NCI-H2171 treated with DMSO at 0.1 percent for 48 hours (cell line): ENCODE data around the gene AHRR.

Experiments
- DNase-seq: peaks from one replicate; lab custom pipeline; 2025; lab: John Stamatoyannopoulos, UW

Gene AHRR

DNA sequence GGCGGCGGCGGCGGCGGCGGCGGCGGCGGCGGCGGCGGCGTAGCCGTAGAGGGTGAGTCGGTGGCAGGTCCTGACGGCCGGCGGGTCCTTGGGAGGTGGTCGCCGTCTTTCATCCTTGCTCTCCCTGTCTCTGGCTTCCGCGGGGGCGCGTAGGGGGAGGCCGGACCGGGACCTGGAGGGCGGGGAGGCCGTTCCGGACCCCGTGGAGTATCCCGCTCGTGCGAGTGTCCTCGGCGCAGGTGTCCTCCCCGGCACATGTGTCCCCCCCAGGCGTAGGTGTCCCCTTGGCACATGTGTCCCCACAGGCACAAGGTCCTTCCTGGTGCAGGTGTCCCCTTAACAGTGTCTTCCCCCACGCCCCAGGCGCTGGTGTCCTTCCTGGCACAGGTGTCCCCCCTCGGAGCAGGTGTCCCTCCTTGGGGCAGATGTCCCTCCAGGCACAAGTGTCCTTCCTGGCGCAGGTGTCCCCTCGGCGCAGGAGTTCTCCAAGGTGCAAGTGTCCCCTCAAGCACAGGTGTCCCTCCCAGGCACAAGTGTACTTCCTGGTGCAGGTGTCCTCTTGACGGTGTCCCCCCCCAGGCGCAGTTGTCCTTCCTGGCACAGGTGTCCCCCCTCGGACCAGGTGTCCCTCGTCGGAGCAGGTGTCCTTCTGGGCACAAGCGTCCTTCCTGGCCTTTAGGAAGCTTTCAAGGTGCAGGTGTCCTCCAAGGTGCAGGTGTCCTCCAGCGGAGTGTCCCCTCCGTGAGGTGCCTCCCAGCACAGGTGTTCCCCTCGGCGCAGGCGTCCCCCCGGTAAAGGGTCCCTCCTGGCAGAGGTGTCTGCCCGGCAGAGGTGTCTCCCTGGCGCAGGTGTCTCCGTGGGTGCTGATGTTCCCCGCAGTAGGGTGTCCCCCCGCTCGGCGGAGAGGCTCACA is 122.0 kb downstream of the AHRR start:
- peak; percentile 18 for DNase-seq

DNA sequence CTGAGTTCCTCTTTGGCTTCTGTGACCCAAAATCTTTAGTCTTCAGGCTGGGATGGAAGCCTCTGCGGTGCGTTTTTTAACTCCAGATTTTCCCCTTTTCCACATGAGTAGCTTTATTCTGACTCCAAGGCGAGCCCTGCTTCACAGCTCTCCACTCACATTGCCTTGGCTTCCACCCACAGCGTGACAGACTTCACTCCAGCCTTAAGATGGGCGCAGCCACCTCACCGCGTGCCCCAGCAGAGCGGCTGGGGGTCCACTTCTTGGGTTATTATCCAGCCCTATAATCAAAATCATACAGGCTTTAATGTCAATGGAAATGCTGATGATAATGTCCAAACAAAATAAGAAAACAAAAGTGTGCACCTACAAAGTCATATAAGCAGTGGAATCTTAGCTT is 122.7 kb downstream of the AHRR start:
- no peak for DNase-seq

DNA sequence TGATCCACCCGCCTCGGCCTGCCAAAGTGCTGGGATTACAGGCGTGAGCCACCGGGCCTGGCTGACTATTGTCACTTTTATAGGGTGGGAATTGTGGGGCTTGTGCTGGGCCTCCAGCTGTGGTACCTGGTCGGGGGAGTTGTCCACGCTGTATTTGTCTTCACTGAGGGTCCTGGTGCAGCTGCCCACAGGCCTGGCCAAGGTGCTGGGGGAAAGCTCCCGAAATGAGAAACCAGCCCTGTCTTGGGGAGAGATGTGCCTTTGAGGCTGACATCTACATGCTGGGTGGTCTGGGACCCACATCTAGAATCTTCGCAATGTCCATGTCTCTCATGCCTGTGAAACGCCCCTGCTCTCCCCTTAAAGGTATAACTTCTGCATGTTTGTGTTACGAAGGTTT is 124.1 kb downstream of the AHRR start:
- DNase-seq: no peak

DNA sequence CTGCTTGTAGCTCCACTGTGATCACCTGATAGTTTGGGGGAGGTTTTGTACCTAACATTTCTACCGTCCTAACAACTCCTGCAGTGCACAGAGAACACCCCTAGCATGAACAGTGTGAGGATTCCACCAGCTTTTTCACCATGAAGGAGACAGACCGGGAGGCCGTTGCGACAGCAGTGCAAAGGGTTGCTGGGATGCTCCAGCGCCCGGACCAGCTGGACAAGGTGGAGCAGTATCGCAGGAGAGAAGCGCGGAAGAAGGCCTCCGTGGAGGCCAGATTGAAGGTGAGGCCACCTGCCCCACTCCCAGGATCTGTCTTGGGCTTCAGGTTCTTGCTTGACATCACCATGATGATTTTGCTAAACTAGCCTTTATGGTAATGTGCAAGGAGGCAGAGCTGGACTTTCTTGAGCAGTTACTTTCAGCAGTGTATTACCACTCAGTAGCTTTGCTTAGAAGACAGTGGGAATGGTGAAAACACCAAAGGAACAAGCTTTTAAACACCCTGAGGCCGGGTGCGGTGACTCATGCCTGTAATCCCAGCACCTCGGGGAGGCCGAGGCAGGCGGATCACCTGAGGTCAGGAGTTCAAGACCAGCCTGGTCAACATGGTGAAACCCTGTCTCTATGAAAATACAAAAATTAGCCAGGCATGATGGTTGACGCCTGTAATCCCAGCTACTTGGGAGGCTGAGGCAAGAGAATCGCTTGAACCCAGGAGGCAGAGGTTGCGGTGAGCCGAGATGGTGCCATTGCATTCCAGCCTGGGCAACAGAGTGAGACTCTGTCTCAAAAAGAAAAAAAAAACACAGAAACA is 124.8 kb downstream of the AHRR start:
- no peak for DNase-seq

DNA sequence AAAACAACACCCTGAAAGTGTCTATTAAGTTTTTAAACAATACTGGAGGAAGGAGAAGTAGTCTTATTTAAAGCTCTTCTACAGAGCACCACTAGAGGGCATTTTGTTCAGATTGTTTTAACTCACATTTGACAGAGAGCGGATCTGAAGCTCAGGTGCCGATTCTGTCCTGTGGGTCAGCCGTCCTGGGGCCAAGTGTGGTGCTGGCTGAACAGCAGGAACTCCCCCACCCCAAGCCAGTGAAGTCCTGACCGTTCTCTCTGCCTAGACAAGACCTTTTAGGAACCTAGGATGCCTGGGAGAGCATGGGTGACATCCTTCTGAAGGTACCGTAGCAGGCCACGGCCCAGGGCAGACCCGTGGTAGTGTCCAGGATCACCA is 125.4 kb downstream of the AHRR start:
- DNase-seq: peak; percentile 68

DNA sequence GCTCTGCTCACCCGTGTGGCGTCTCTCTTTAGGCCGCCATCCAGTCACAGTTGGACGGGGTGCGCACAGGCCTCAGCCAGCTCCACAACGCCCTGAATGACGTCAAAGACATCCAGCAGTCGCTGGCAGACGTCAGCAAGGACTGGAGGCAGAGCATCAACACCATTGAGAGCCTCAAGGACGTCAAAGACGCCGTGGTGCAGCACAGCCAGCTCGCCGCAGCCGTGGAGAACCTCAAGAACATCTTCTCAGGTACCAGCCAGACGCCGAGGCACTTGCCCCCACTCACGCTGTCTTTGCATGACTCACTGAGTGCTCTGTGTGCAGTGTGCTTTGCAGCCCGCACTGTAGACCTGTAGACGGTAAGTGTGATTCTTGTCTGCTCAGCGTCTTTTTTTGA is 126.0 kb downstream of the AHRR start:
- DNase-seq: no peak

DNA sequence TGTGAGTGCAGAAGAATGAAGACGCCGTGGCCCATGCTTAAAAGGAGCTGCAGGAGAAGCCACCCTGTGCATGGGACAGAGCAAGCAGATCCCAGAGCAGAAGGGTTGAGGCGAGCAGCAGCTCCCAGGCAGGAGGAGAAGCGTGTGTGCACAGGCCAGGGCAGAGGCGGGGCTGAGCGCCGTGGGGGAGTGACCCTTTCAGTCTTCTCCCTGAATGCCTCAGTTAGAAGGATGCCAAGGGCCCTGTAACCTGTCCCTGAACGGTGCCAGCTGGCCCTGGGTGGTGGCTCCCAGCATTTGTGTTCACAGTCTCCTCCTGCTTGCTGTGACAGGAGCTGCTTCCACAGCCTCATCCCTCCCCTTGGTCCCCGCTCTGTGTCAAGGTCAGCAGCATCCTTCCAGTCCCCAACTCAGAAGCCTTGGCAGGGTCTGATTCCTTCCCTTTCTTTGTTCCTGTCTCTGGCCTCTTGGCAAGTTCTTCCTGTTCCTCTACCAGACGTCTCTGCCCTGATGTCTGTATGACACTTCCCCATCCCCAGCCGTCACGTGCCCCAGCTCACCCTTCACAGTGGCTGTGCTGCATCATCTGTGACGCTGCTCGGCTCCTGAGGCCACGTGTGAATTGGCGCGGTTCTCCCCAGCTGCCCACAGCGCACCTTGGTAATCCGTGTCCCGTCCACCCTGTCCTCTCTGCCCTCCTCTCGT is 126.7 kb downstream of the AHRR start:
- no peak for DNase-seq

DNA sequence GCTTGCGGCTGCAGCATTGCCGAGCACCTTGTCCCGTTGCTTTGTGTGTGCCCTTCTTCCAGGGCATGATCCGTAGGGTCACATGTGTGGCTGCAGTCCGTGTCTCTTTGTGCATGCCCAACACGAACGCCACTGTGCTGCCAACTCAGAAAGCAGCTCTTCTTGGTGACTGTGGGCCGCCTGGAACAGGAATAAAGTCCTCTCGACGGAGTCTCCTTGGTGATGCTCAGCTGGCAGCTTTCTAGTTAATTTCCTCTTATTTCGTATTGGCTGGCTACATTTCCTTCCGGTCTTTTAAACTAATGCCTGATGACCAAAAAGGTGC is 127.2 kb downstream of the AHRR start:
- no peak for DNase-seq

DNA sequence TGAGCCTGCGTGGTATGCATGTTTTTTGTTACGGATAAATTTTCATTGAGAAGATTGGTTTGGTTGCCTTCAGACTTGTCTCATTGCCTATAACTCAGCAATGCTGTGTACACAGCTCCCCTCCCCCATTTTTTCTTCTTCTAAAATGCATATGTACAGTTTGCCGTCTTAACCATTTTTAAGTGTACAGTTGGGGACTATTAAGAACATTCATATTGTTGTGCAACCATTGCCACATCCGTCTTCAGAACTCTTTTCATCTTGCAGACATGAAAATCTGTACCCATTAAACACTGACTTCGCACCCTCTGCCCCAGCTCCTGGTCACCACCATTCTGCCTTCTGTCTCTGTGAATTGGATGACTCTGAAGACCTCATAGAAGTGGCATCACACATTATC is 127.6 kb downstream of the AHRR start:
- no peak for DNase-seq

DNA sequence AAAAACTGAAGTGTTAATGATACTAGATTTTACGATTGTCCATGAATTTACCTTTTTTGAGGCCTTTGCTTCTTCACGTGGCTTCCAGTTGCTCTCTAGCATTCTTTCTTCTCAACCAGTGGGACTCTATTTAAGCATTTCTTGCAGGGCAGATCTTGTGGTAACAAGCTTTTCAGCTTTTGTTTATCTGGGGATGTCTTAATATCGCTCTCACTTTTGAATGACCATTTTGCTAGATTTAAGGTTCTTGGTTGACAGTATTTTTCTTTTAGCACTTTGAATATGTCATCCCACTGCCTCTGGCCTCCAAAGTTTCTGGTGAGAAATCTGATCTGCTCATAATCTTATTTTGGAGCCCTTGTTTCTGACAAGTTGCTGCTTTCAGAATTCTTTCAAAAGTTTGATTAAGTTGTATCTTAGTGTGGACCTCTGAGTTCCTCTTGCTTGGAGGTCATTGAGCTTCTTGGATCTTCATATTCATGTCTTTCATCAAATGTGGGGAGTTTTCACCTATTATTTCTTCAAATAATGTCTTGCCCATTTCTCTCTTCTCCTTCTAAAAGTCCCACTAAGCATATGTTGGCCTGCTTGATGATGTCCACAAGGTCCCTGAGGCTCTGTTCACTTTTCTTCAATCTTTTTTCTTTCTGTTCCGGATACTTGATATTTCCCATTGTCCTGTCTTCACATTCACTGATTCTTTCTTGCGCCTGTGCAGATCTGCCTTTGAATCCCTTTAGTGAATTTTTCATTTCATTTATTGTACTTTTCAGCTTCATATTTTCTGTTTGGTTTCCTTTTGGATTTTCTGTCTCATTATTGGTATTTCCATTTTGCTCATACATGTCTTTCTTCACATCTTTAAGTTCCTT is 130.3 kb downstream of the AHRR start:
- DNase-seq: peak; percentile 11

DNA sequence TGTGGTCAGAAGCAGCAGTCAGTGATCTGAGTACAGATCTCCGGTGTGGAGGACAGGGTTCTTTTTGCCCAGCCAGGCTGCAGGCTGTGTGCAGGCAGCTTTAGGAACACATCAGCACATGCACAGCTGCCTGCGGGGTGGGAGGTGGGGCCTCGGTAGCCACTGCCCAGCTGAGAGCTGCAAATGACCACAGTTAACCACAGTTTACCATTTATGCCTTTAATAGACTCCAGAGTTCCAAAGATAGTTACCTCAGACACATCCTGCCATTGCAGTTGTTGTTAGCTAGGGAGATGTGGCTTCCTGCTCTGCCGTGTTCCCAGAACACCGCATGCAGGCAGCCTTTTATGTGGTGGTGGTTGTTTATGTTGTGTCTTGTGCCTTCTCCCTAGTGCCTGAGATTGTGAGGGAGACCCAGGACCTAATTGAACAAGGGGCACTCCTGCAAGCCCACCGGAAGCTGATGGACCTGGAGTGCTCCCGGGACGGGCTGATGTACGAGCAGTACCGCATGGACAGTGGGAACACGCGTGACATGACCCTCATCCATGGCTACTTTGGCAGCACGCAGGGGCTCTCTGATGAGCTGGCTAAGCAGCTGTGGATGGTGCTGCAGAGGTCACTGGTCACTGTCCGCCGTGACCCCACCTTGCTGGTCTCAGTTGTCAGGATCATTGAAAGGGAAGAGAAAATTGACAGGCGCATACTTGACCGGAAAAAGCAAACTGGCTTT is 131.6 kb downstream of the AHRR start:
- no peak for DNase-seq

DNA sequence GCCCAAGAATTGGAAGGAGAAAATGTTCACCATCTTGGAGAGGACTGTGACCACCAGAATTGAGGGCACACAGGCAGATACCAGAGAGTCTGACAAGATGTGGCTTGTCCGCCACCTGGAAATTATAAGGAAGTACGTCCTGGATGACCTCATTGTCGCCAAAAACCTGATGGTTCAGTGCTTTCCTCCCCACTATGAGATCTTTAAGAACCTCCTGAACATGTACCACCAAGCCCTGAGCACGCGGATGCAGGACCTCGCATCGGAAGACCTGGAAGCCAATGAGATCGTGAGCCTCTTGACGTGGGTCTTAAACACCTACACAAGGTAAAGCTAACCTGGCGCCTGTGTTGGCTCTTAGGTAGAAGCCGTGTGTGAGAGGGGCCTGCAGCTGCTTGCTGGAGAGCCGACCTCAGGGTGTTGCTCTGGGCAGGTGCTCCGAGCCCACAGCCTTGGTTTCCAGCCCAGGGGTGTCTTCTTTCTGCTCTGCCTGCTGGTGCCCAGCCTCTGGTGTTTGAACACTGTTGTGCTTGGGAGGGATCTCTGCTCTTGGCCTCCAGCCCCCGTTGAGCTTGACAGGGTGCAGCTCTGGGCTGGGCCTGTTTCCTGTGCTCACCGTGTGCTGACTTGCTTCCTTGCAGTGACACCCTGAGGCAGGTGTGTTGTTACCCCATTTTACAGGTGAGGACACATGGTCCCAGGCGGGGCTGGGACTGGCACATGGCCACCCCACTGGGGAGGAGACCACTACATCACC is 132.4 kb downstream of the AHRR start:
- no peak for DNase-seq

DNA sequence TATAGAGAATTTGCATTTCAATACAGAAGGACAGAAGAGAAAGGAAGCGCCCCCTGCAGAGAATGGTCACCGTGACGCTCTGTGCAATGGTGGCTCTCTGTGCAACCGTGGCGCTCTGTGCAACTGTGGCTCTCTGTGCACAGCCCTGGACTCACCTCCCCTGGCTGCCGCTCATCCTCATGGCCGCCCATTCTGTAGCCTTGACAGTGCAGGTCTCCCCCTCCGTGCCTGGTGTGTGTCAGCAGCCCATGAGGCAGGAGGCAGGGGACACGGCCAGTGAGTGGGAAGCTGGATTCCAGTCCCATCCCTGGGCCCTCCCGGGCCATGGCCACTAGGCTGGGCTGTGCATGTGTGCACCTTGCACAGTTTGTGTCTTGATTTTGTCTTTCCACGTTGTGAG is 133.4 kb downstream of the AHRR start:
- DNase-seq: no peak

DNA sequence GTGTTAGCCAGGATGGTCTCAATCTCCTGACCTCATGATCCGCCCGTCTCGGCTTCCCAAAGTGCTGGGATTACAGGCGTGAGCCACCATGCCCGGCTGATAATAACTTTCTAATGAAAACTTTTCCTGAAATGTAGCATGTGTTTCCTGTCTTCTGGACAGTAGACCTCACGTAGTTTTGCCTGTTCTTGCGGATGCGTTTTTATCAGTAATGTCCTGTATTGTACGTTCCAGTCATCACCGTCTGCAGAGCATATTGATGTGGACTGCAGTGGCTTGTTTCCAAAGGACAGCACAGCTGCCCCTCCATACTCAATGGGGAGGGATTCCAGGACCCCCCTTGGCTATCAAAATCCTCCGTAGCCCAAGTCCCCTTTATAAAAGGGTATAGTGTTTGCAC is 134.3 kb downstream of the AHRR start:
- DNase-seq: no peak

DNA sequence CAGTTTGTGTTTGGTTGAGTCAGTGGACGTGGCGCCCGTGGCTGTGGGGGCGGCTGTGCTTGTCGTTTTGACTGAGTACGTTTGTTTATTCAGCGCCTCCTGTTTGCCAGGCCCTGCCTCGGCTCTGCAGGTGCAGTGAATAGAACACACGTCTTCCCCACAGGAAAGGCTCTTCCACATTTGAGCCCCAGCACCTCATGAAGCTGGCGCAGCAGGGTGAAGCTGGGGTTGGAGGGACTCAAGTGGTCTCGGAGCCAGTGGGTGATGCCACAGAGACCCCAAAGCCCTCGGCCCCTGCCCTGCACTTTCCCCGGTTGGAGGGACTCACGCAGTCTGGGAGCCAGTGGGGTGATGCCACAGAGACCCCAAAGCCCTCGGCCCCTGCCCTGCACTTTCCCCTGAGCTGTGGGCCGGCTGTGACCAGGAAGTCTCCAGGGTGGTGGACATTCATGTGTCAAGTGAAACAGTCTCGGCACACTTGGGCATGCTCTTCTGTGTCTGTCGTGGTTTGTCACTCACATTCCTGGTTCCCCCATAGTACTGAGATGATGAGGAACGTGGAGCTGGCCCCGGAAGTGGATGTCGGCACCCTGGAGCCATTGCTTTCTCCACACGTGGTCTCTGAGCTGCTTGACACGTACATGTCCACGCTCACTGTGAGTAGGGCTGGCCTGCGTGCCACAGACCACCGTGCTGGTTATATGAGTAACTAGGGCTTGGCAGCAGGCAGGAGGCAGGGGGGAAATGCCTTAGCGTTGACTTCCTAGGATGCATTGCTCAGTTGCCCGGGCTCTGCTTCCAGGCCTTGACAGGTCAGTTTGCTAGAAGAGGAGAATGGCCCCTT is 135.1 kb downstream of the AHRR start:
- no peak for DNase-seq

DNA sequence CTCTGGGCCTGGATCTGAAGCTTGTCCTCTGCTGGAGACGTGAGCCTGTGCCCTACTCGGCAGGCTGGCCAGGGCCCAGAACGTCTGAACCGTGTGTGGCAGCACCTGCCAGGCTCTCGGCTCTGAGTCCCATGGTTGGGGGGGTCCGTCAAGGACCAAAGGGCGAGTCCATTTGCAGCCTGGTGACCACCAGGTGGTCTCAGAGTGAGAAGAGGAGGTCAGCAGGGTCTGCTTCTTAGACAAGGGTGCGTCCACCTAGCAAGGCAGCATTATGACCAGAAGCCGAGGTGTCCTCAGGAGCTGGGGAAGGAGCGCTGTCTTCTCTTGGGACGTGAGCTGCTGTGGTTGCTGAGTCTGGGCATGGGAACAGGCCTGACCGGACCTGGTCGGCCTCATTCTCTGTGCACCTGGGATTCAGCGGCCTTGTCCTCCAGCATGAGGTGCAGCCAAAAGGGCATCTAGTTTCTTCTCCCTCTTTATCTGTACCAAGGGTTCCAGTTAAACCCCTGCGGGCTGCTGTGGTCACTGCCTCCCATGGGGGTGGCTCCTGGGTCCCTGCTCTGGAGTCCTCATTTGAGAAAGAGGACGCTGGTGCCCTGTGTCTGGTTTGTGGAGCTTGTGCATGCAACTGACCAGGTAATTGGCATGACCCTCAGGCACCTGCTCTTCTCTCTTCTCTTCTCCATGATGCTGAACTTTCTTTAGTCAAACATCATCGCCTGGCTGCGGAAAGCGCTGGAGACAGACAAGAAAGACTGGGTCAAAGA is 135.9 kb downstream of the AHRR start:
- DNase-seq: no peak

DNA sequence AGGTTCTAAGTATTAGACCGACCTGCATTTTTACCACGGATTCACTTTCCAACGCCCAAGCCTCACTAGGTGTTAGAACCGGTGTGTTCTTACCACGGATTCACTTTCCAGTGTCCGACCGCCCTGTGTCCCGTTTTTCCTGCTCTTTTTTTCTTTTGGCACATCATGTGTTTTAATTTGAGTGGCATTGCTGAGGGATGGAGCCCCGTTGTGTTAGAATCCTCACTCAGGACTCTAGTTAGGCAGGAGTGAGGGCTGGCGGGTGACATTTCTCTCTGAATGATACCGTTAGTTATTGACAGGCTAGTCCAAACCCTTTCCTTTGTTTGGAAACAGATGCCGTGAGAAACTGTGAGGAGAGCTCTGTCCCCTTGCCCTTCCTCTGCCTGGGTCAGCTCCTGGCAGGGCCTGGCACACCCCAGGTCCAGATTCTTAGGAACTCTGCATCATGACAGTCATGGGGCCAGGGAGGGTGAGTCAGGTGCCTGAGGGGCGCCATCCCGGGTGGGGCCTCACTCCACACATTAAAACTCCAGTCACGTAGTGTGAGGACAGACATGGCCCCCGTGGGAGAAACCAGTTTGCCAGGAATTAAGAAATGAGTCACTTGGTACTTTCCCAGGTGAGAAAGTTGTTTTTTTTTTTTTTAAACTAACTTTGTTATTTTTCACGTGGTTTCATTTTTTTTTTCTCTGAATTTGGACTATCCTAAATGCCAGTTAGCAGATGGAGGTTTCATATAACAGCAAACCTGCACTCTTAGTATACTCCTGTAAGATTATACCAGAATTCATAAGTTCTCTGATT is 137.2 kb downstream of the AHRR start:
- DNase-seq: no peak
